ENCODE data around the gene OTUB1. TPM values are rescaled to one million over a fixed set of nuclear protein-coding genes. Genes with fewer than 3 reads are reported as not detected.

Gene OTUB1
- total and polyA plus RNA-seq, 4 donors: 40.8 to 95.2 (median 72.3) TPM

DNA sequence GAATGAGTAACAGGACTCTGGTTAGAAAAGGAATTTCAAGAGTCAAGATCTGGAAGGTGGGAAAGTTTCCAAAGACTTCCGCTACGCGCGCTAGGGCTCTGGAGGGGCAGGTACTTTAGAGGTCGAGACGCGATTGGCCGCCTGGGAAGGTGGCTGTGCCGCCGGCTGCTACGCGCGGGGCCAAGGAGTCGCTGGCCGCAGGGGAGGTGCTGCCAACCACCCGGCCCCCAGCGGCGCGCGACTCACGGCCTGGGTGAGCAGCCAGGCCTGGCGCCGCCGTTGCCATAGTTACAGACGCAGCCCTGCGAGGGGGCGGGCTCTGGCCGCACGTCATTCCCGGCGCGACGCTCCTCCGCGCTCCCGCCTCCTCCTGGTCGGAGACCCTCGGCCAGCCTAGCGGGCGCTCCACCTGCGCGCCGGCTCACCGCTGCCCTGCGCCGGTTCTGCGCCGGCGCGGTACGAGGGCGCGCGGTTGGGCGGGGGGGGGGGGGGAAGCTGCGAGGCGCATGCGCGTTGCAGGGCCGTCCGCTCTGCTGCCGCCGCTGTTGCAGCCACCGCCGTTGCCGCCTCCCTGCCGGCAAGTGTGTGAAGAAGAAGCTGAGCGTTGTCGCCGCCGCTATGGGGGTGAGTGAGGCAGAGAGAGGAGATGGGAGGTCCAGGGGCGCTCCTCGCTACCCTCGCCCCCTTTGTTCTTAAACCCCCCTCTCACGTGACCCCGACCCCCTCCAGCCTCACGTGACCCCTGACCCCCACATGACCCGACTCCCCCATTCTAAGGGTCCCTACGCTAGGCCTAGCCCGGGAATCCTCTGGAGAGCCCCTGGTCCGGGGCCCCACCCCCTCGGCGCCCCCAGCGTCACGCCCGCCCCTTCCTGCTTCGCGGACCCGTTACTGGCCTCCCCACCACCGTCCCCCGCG, 47.5 kb upstream of the OTUB1 start, which contains the start of gene NAA40:
NAA40 (plus strand) TSS at position 524 of the 918 bp plus-strand sequence; CDS start at position 619, 95 bp downstream.
- Histone ChIP-seq H3K4me1 (ENCODE audit: control insufficient read depth in 5 of 5, insufficient read depth in 5 of 5, low read length in 5 of 5) (peaks cover 0 to 8% (median 4%) of the 10 kb centered on the region in 5 donors), H3K27ac (ENCODE audit: low read depth in 1 of 2, low read length in 1 of 2) (peak within 1 kb of the TSS; percentile 76), H3K9ac (ENCODE audit: insufficient read depth in 1 of 2, low read length in 2 of 2) (peak within 1 kb of the TSS; percentile 73 to 85), H3K4me3 (peak within 1 kb of the TSS; percentile 70), H3K27me3 (ENCODE audit: control insufficient read depth in 3 of 3, insufficient read depth in 3 of 3, low read length in 2 of 3) (no peaks in the 10 kb centered on the region), H3K9me3 (ENCODE audit: control insufficient read depth in 4 of 4, insufficient read depth in 3 of 4, low read length in 3 of 4) (no peaks in the 10 kb centered on the region), H3K36me3 (ENCODE audit: control insufficient read depth in 4 of 4, insufficient read depth in 4 of 4, low read length in 4 of 4) (no peaks in the 10 kb centered on the region)
- WGBS, 2 donors: 0 to 1% methylated on average over 65 to 88 of the region's 92 CpGs
- DNase-seq: peak; percentile 94 to 97 (median 96)
- TF ChIP-seq, protein P1, sequence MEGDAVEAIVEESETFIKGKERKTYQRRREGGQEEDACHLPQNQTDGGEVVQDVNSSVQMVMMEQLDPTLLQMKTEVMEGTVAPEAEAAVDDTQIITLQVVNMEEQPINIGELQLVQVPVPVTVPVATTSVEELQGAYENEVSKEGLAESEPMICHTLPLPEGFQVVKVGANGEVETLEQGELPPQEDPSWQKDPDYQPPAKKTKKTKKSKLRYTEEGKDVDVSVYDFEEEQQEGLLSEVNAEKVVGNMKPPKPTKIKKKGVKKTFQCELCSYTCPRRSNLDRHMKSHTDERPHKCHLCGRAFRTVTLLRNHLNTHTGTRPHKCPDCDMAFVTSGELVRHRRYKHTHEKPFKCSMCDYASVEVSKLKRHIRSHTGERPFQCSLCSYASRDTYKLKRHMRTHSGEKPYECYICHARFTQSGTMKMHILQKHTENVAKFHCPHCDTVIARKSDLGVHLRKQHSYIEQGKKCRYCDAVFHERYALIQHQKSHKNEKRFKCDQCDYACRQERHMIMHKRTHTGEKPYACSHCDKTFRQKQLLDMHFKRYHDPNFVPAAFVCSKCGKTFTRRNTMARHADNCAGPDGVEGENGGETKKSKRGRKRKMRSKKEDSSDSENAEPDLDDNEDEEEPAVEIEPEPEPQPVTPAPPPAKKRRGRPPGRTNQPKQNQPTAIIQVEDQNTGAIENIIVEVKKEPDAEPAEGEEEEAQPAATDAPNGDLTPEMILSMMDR (IDR thresholded peaks at IDR 0.05; ENCODE audit: control extremely low read depth, extremely low read depth): no peak
- ATAC-seq (ENCODE audit: insufficient read depth, low FRiP score): peak; percentile 94

DNA sequence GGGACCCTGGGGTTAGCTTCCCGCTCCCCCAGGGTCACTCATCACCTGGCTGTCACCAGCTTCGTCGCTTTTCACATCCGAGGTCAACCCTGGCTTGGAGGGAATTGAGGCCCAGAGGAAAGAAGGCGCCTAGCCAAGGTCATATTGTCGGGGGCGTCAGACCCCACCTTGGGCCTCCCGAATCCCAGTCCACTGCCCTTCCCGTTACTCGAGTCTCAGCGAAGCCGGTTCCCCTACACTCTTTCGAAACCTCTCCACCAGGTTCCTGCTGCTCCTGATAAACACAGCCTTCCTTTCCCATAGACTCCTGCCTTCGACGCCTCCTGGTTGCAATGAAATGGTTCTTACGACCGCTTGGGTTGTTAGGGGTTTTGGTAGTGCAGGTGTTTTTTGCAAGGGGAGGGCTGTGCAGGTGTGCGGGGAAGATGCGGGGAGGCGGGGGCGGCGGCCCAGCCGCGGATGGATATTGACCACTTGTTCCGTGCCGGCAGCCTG, 46.8 kb upstream of the OTUB1 start:
- ATAC-seq (ENCODE audit: insufficient read depth, low FRiP score) (no peak), DNase-seq (peak; percentile 34 to 43 (median 40))
- Histone ChIP-seq H3K4me3 (peak overlapping the region; percentile 70), H3K27me3 (ENCODE audit: control insufficient read depth in 3 of 3, insufficient read depth in 3 of 3, low read length in 2 of 3) (no peaks in the 10 kb centered on the region), H3K27ac (ENCODE audit: low read depth in 1 of 2, low read length in 1 of 2) (peak overlapping the region in 1 of 2 donors; percentile 76), H3K36me3 (ENCODE audit: control insufficient read depth in 4 of 4, insufficient read depth in 4 of 4, low read length in 4 of 4) (no peaks in the 10 kb centered on the region), H3K9me3 (ENCODE audit: control insufficient read depth in 4 of 4, insufficient read depth in 3 of 4, low read length in 3 of 4) (no peaks in the 10 kb centered on the region), H3K4me1 (ENCODE audit: control insufficient read depth in 5 of 5, insufficient read depth in 5 of 5, low read length in 5 of 5) (peaks cover 0 to 8% (median 4%) of the 10 kb centered on the region in 5 donors), H3K9ac (ENCODE audit: insufficient read depth in 1 of 2, low read length in 2 of 2) (peak overlapping the region; percentile 73 to 85)
- 4% methylated on average over 26 of the region's 26 CpGs for WGBS, 2 donors
- TF ChIP-seq, protein P1 (IDR thresholded peaks at IDR 0.05; ENCODE audit: control extremely low read depth, extremely low read depth): no peak

DNA sequence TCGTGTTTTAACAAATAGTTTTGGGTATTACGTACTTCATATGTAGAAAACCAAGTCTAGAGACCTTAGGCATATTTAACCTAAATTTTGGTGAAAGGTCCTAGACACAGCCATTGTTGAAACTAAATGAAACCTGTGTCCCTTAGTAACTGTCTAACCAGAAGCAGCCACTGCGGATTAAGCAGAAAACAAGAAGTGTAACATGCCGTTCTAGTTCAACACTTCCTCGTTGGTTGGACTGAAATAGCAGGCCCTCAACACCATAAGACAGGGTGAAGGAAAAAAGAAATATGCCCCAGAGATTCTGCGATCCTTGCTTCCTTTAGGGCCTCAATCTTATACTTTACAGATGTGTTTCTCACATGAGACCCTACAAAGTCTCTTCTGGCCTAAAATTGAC, 45.5 kb upstream of the OTUB1 start:
- H3K4me3 ChIP-seq: no peak overlapping the region
- no peak overlapping the region for H3K27ac ChIP-seq (ENCODE audit: low read depth in 1 of 2, low read length in 1 of 2)
- H3K4me1 ChIP-seq (ENCODE audit: control insufficient read depth in 5 of 5, insufficient read depth in 5 of 5, low read length in 5 of 5): peaks cover 0 to 18% (median 4%) of the 10 kb centered on the region in 5 donors
- TF ChIP-seq, protein P1 (IDR thresholded peaks at IDR 0.05; ENCODE audit: control extremely low read depth, extremely low read depth): no peak
- peak overlapping the region in 1 of 2 donors; percentile 42 for H3K9ac ChIP-seq (ENCODE audit: insufficient read depth in 1 of 2, low read length in 2 of 2)
- no peaks in the 10 kb centered on the region for H3K9me3 ChIP-seq (ENCODE audit: control insufficient read depth in 4 of 4, insufficient read depth in 3 of 4, low read length in 3 of 4)
- no peaks in the 10 kb centered on the region for H3K36me3 ChIP-seq (ENCODE audit: control insufficient read depth in 4 of 4, insufficient read depth in 4 of 4, low read length in 4 of 4)
- ATAC-seq (ENCODE audit: insufficient read depth, low FRiP score) (no peak), DNase-seq (no peak)
- H3K27me3 ChIP-seq (ENCODE audit: control insufficient read depth in 3 of 3, insufficient read depth in 3 of 3, low read length in 2 of 3): no peaks in the 10 kb centered on the region
- WGBS, 2 donors: 43 to 67% methylated on average over 6 of the region's 6 CpGs

Data from lung (tissue), 12 donors.